GM18873 (cell line): ENCODE results near the gene C1QTNF5.
A peak's percentile ranks its signal among the peaks of the same experiment; 100 is the strongest.

Source experiments
- ATAC-seq: cut with Tn5 transposase; IDR thresholded peaks from one replicate; pipeline ENCODE4 v1.9.1; 2021; ENCODE audit warnings: mild to moderate bottlenecking, moderate library complexity, moderate number of reproducible peaks; ENCODE audit not compliant: unreplicated experiment, low FRiP score

C1QTNF5 gene

DNA sequence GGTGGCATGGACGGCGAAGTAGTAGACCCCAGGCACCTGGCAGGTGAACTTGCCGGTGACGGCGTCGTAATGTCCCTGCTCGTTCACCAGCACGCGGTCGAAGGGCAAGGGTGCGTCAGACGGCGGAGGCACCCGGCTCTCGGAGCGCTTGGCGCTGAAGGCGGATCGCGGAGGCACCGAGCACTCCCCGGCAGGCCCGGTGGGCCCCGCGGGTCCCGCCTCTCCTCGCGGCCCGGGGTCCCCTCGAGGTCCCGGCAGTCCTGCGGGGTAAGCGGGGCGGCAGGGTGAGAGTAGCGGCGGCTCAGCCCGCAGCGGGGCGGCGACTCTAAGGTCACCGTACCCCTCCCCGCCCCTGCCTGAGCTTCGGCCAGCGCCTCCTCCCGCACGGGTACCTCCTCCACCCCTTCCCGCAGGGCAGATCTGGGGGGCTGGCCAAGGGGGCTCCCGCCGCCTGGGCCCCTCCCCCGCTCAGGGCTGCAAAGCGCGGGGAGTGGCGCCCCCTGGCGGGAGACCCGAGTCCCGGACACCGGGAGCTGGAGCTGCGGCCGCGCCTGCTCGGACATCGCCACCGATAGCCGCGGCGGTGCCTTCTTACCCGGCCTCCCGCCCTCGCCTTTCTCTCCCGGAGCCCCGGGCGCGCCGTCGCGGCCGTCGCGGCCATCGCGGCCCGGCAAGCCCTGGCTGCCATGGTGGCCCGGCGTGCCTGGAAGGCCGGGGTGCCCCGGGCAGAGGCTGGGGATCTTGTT lies 921 bp downstream of the C1QTNF5 start:
- no peak for ATAC-seq

DNA sequence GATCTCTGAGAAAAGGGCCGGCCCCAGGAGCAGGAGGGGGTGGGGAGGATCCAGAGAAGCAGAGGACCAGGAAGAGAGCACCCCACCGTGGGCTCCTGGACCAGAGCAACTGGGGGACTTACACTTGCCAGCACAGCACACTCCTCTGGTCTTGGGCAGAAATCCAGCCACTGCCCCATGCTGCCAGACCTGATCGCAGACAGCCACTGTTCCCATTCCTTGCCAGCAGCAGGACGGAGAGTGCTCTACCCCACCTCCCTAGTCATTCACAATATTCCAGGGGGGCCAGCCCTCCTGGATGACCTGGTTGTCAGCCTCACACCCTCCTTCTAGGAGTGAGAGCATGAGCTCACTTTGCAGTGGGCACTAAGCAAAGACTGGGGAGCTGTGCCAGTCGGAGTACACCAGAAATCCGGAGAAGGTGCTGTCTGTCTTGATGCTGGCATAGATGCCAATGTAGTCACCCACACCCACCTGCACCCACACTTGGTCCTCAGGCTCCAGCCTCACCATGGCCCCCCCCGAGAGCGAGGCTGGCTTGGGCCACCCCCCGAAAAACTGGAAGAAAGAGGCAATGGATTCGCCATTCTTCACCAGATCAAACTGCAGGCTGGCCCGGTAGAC lies 1.6 kb downstream of the C1QTNF5 start:
- ATAC-seq, result no peak

DNA sequence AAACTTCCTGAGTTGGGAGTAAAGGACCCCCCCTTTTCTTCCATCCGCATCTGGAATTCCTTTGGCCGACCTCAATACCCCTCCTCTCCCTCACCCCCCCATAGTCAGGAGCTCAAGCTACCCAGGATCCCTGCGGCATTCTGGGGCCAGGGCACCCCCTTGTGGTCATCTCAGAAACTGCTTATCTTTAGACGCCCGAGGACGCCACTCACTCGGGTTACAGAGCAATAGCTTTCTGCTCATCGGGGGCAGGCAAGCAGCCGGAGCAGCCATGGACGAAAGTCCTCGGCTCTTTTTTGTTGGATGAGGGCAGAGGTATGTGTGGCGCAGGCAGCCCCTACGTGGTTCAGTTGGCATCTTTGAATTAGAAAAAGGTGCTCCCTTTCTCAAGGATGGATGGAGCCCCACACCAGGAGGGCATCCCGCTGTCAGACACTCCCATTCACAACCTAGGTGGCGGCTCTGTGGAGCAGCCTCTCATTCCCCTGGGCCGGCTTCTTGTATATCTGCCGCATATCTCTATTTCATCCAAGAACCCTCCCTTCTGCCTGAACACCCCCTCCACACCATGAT lies 2.3 kb downstream of the C1QTNF5 start:
- ATAC-seq, result no peak

DNA sequence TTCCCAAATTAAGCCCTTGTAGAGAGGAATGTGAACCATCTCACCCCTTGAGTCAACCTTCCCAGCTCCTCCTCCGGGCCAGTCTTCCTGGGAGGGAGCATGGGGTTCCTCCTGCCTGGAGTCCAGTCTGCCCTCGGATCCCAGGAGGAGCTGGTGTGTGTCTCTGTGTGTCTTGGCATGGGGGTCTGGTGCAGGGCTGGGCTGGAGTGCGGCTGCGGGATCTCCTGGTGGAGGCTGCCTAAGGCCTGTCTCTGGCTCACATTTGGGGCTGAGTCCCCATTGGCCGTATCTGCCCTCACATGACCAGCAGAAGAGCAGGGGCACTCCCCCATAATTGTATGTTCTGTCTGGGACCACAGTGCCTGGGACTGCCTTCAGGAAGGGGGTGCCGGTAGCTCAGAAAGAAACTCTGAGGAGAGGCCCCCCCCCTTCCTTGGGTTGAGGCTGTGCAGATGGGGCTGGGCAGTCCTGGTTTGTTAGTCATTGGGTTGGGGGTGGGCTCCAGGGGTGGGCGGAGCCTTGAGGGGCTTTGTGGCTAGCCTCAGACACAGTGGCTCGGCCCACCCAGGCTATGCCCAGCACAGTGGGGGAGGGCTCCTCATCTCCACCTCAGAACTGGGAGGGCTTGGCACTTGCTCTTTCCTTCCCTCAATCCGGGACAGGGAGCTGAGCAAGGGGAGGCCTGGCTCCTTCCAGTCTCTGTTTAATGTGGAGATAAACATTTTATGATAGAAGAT lies 2.9 kb downstream of the C1QTNF5 start:
- ATAC-seq, result no peak

DNA sequence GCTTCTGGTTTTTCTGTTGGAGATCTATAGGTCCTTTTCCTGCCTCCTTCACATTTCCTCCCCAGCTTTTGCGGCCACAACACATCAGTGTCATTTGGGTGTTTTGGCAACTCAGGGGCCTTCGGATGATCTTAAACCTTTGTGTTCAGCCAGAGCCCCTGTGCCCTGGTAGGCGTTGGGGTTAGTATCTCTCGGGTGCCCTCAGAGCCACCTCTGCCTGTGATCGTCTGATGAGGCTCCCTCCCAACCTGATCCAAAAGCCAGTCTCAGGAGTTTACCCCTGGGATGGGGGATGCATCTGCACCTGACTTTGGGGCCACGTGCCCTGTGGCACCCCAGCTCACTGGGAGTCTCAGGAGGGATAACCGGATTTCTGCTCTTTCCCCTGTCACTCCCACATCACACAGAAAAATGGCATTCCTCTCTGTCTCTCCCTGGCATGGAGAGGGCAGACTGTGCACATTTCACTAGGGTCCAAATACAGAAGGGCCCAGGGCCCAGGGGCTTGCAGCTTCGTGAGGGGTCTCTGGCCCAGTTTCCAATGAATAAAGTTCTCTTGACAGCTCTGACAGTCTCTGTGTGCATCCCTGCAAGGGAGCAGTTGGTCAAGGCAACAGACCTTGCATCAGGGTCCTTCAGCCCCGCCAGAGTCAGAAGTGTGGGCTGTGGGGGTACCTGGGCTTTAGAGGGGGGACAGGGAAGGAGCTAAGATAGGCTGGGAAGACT lies 3.8 kb downstream of the C1QTNF5 start:
- no peak for ATAC-seq

DNA sequence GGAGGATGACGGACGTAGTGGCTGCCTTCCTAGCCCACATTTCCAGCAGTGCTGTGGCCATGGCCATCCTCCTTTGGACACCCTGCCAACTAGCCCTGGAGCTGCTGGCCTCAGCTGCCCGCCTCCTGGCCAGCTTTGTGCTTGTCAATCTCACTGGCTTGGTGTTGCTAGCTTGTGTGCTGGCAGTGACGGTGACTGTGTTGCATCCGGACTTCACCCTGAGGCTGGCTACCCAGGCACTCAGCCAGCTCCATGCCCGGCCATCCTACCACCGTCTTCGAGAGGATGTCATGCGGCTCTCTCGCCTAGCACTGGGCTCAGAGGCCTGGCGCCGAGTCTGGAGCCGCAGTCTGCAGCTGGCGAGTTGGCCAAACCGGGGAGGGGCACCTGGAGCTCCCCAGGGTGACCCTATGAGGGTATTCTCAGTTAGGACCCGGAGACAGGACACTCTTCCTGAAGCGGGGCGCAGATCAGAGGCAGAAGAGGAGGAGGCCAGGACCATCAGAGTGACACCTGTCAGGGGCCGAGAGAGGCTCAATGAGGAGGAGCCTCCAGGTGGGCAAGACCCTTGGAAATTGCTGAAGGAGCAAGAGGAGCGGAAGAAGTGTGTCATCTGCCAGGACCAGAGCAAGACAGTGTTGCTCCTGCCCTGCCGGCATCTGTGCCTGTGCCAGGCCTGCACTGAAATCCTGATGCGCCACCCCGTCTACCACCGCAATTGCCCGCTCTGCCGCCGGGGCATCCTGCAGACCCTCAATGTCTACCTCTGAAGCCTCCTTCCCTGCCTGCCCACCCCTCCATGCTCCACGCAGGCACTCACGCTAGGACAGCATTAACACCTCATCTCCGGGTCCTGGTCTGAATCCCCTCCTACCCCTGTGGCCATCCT lies 4.8 kb downstream of the C1QTNF5 start:
- no peak for ATAC-seq

DNA sequence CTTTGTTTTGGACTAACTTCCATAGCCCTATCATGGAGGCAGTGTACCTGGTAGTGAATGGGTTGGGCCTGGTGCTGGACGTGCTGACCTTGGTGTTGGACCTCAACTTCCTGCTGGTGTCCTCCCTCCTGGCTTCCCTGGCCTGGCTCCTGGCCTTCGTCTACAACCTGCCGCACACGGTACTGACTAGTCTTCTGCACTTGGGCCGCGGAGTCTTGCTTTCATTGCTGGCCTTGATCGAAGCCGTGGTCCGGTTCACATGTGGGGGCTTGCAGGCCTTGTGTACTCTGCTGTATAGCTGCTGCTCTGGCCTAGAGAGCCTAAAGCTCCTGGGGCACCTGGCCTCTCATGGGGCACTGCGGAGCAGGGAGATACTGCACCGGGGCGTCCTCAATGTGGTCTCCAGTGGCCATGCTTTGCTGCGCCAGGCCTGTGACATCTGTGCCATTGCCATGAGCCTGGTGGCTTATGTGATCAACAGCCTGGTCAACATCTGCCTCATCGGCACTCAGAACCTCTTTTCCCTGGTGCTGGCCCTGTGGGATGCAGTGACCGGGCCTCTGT lies 5.5 kb downstream of the C1QTNF5 start:
- ATAC-seq, result no peak

DNA sequence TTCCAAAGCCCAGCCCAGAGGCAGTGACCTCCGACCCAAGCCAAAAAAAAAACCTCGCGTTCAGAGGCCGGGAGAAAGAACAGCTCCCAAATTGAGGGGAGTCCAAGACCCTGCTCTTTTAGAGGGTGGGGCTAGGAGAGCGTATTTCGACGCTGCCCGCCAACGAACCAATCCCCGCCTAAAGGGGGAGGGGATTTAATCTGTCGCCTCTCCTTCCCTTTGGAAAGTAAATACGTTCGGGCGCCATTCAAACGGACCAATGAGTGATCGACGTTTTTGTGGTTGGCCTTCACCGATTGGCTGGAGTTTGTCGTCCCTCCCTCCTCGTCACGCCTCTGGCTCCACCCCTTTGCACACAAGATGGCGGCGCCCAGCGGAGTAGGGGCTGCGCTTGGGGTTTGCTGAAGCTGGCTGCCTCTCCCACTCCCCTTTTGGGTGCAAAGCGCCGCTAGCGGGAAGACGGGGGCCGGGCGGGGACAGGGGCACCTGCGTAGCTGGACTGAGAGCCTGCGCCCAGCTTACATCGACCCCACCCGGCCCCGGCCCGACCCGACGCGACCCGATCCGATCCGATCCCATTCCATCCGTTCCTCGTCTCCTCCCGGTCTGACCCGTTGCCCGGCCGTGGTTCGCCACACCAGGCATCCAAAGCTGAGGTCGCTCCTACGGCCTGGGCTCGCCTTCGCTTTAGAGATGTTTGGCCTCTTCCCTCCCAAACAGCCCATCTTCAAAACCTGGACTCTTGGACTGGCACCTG lies 6.3 kb downstream of the C1QTNF5 start, which contains the start of gene RNF26:
TSS of gene RNF26 (plus strand) at position 354 of the 757 bp plus-strand sequence. CDS start 596 bp downstream, outside the sequence.
- peak; percentile 91 for ATAC-seq

DNA sequence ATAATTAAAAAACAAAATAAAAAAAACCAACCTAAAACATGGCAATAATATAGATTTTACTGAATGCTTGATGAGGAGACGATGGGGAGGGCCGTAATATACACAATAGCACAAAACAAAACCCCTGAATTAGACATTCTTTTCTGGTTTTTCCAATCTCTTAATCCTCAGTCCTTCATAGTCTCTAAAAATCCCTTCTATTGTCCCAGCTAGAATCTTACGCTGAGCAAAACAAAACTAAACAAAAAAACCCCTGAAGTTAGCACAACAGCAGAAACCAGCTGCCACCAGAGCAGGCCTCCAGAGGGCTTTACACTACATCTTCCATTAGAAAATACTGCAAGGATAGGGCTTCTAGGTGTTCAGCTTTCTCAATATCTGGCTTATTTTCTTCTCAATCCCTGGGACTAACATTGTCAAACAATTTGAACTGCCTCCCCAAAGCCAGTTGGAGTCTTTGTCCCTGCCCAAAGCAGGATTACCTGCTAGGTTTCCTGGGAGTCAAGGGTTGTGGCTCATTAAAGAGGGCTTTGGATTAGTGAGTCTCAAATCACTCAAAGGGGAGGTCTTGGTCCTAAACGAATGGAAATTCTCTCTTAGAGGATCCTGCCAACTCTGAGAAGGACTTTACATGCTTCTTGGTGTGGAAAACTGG lies 8.4 kb downstream of the C1QTNF5 start:
- no peak for ATAC-seq

DNA sequence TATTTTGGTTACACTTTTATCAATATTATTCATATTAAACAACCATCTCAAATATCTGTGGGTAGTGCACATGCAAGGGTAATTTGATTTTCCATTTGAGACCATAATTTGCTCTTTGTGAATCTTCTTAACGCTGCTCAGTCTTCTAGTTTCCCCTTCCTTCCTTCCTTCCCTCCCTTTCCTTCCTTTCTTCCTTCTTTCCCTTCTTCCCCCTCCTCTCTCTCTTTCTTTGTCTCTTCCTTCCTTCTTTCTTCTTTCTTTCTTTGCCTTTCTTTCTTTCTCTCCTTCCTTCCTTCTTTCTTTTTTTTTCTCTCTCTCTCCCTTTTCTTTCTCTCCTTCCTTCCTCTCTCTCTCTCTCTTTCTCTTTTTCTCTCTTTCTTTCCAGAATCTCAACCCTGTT lies 10.4 kb downstream of the C1QTNF5 start:
- no peak for ATAC-seq

DNA sequence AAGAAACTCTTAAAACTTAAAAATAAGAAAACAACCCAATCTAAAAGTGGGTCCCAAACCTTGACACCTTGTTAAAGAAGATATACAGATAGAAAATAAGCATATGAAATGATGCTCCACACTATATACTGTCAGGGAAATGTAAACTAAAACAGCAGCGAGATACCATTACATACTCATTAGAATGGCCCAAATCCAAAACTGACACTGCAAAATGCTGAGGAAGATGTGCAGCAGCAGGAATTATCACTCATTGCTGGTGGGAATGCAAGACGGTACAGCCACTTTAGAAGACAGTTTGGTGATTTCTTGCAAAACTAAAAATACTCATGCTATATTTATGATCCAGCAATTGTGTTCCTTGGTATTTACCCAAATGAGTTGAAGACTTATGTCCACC lies 11.4 kb downstream of the C1QTNF5 start:
- ATAC-seq, result no peak

DNA sequence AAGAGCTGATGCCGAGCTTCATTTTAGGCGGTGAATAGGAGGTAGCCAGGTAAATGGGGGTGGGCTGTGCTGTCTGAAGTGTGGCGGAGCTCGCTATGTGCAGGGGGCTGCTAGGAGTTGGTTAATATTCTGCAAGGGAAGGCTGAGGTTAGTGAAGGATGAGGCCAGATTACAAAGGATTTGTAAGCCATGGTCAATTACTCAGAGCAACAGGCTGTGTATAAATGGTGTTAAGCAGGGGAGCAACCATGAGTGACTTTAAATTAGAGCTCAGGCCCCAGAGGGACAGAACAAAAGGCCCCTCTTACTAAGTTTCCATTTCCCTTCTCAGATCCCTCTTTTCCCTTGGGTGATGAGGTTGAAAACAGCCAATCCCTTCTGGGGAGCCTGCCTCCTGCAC lies 16.5 kb downstream of the C1QTNF5 start:
- ATAC-seq, result no peak

DNA sequence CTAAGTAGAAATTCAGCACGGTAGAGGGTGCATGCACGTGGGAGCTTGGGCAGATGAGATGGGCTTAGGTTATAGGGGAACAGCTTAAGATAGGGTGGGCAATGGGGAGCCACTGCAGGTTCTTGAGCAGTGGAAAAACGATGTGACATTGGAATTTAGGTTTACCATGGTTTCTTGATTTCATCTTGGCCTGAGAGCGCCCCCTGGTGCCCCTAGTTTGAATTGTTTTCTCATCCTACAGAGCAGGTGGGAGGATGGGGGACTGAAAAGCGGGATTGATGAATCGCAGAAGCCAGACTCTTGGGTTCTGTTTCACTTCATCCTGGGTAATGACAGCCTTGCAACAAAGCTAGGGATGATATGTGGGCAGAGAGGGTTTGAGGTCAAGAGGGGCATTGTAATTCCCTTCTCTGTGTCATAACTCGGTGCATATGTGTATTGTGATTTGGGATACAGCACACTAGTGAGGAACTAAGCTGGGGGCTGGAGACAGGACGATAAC lies 17.1 kb downstream of the C1QTNF5 start:
- no peak for ATAC-seq

DNA sequence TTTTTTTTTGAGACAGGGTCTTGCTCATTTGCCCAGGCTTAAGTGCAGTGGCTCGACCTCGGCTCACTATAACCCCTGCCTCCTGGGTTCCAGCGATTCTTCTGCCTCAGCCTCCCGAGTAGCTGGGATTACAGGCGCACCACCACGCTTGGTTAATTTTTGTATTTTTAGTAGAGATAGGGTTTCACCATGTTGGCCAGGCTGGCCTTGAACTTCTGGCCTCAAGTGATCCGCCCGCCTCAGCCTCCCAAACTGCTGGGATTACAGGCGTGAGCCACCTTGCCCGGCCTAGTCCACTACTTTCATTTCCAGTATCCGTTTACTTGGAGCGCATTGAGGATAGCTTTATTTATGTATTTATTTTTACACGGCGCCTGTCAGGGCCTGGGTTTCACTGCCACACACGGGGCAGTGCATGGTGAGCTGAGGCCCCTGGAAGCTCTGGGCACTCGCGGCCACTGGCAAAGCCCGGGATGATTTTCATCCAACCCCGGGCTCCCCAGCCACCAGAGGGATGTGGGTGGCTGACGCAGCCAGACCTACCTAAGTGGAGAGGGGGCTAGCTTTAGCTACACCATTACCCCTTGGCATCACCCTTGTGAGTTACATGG lies 17.7 kb downstream of the C1QTNF5 start:
- no peak for ATAC-seq

DNA sequence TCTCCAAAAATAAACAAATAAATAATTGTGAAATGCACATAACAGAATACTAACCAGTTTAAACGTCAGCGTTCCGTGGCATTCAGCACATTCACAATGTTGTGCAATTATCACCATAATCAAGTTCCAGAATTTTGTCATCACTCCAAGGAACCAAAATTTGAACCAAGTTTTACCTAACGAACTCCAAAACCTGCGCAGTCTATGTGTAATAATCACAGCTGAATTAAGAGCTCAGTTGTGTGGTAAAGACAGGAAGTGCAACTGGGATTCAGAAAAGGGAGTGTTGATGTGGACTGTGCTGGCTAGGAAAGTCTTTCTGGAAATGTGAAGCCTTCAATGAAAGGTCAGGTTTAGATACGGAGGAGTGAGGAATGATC lies 18.3 kb downstream of the C1QTNF5 start:
- ATAC-seq, result no peak

DNA sequence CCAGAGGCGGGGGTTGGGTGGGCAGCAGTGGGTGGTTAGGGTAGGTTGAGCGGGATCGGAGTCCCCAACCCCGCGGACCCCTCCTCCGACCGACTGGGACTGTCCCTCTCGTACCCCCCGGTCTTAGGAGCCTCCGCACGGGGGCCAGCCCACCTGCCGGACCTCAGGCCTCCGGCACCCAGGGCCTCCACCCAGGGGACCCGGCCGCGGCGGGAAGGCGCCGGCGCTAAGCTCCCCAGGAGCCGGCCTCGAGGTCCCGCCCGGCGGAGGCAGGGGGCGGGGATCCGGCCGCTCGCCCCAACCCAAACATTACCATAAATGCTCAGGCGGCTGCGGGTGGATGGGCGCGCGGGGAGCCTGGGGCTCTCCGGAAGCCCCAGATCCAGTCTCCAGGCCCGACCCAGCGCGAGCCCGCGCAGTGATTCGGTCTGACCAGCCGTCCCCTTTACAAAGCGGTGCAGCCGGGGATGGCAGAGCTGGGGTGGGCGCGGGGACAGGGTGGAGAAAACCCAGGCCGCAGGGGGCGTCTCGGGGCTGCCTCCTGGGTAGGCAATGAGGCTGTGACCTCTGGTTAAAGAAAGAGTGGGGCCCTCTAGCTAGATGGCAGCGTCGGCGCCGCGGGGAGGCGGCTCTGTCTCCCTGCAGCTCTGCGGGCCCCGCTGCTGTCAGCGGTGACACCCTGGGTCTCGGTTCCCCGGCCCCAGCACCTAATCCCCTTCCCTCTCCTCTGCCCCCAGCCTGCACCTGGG lies 19.7 kb downstream of the C1QTNF5 start:
- ATAC-seq, result no peak
